ENCODE data around the gene SLC25A33.

SLC25A33 gene

DNA sequence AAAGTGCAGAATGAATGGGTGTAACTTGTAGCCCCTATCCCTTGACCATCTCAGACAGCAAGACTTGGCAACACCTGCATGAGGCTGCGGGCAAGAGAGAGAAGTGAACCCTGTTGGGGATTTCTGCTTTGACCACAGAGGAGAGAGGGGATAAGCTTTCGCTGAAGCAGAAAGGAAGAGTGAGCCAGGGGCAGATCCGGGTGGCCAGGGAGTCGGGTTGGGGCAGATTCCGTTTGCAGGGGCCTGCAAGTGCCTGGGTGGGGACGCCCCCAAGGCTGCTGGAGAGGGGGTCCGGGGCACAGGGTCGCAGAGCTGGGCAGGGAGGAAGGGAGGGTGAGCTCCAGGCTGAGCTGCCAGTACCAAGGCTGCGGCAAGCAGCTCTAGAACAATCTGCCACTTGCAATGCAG, 86.9 kb downstream of the SLC25A33 start:
- no peak for TF ChIP-seq POLR2A (IDR thresholded peaks at IDR 0.05; ENCODE audit: low read length)
- TF ChIP-seq GATA1 (IDR thresholded peaks at IDR 0.05; ENCODE audit: low read depth, low read length), result no peak
- DNase-seq, result no peak

DNA sequence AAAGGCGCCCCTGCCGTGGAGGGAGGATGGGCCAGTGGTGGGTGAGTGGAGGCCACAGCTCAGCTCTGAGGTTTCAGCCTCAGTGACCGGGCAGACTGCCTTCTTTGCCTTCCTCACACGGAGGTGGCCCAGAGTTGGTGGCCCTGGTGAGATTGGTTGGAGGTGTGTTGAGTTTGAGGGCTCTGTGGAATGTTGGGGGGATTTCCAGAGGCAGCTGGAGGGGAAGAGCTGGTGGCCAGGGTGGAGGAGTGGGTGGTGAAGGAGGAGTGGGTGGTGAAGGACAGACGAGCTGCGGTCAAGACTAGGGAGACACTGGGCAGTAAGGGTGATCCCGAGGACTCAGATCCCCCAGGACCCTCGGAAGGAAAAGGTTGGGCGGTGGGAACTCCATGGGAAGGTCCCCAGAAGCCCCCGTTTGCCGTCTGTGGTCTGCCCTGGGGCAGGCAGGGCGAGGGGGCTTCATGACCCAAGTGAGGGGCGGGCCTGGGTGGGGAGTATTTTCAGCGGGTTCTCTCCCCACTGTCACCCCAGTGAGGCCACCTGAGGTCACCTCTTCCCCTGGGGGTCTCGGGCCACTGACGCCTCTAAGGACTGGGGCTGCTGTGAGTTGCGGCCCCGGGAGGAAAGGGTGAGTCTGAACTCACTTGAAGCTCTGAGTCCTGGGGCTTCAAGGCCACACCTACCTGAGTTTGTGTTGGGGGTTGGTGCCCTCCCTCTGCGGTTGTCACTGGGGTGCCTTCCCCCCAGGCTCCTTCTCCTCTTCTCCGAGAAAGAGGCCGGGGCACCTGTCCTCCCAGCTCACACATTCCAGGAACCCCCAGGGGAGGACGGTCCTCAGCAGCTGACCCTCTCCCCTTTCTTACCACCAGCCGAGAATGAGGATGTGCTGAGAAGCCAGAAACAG, 89.5 kb downstream of the SLC25A33 start:
- no peak for DNase-seq
- no peak for TF ChIP-seq GATA1 (IDR thresholded peaks at IDR 0.05; ENCODE audit: low read depth, low read length)
- no peak for TF ChIP-seq POLR2A (IDR thresholded peaks at IDR 0.05; ENCODE audit: low read length)

DNA sequence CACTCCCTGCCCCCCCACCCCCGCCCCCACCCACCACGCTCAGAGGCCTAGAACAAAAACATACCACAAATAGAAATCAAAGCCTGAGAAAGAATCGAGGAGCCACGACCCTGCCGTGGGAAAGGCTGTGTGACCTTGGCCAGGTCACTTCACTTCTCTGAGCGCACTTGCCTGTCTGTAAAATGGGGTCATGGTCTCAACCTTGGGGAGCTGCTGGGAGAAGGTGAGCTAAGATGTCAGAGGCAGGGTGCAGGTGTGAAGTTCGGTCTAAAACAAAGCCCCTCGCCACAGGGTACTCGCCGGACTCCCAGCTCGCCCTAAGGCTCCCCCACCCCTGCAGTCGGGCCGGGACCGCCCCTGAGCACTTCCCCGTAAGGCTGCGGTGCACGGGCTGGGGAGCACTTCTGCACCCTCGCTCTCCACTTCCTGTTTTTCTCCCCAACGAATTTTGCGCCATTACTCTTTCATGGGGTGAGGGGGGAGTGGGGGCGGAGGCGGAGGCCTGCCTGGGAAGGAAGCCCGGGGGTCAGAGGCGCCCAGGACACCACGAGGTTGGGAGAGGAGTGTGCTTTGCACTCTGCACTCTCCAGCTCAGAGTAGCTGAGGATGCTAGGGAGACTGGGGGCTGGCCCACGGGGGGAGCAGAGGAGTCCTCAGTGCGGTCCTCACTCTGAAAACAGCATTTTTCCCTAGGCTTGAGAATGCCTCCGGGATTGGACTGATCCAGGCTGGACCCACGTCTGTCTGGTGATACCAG, 90.4 kb downstream of the SLC25A33 start:
- DNase-seq, result no peak
- no peak for TF ChIP-seq POLR2A (IDR thresholded peaks at IDR 0.05; ENCODE audit: low read length)

DNA sequence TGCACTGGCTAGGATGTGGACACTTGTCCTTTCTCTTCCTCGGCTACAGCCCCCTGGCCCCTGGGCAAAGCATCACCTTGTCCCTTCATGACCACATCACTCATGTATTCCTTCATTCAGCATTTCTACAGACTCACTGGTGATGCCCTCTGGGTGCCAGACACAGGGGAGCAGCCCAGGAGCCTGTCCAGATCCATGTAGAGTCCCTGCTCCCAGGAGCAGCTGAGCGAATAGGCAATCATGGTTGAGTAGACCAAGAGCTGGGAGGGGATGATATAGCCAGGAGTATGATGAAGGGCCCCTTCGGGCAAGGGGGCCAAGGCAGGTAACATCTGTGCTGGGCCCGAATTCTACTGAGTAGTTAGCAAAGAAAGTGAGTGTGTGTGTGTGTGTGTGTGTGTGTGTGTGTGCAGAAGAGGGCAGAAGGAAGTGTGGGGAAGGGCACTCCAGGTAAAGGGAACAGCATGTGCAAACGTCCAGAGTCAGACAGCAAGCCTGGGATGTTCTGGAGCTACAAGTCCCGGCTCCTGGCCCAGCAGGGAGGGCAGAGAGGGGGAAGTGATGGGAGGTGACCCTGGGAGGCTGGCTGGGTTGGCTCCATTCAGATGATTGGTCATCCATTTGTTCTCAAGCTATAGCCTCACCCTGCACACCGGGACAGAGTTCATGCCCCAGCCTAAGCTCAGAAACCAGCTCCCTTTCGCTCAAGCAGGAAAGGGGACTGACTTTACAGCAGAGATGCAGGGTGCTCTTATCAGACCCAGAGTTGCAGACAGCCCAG, 91.3 kb downstream of the SLC25A33 start:
- TF ChIP-seq POLR2A (IDR thresholded peaks at IDR 0.05; ENCODE audit: low read length) (no peak), GATA1 (IDR thresholded peaks at IDR 0.05; ENCODE audit: low read depth, low read length) (no peak)
- no peak for DNase-seq

DNA sequence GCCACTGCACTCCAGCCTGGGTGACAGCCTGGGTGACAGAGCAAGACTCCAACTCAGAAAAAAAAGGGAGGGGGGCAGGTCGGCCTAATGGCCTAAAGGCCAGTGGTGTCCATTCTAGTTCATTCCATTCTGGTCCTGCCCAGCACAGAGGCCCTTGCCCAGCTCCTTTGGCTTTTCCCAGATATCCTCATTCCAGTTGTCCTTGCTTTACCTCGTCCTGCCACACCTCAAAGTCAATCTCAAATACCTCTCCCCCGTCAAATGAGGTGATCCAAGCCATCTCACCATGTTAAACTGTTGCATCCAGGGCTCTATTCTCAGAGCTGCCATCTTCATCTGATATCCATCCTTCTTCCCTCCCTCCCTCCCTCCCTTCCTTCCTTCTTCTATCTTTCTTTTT, 92.3 kb downstream of the SLC25A33 start:
- TF ChIP-seq GATA1 (IDR thresholded peaks at IDR 0.05; ENCODE audit: low read depth, low read length), result no peak
- TF ChIP-seq POLR2A (IDR thresholded peaks at IDR 0.05; ENCODE audit: low read length), result no peak
- no peak for DNase-seq

DNA sequence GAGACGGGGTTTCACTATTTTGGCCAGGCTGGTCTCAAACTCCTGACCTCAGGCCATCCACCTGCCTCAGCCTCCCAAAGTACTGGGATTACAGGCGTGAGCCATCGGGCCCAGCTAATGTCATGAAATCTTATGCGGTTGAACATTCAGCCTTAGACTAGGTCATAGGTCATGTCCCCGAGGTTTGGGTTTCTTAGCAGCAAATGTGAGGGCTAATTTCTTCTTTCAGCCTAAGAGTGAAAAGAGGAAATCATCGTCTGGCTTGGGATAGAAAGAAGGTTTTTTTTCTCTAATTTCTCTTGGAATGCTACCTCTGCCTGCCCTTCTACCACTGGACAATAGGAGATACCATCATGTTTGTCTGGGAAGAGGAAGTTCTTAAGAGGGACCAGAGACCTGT, 94.2 kb downstream of the SLC25A33 start:
- DNase-seq, result no peak
- TF ChIP-seq GATA1 (IDR thresholded peaks at IDR 0.05; ENCODE audit: low read depth, low read length), result no peak
- no peak for TF ChIP-seq POLR2A (IDR thresholded peaks at IDR 0.05; ENCODE audit: low read length)

DNA sequence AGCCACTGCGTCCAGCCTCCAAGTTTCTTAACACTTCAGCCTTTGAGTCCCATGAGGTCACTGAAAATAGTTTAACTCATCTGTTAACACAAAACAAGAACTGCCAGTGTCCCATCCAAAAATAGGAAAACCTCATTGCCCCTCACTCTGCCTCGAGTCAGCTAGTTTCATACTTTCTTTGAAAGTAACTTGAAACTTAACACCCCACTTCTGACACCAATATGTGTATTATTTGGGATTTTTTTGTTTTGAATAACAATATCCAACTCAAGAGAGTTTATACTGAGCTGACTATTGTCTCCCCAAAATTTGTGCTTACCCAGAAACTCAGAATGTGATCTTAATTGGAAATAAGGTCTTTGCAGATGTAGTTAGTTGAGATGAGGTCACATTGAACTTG, 95.3 kb downstream of the SLC25A33 start:
- TF ChIP-seq GATA1 (IDR thresholded peaks at IDR 0.05; ENCODE audit: low read depth, low read length) (no peak), POLR2A (IDR thresholded peaks at IDR 0.05; ENCODE audit: low read length) (no peak)
- no peak for DNase-seq
